ENCODE measurements around the gene DSC1.
"Not testable (repeated sequence)": the region's sequence is repeated elsewhere in the genome, so short reads cannot be mapped to it uniquely, and the experiment has no call there.

DSC1 gene

DNA sequence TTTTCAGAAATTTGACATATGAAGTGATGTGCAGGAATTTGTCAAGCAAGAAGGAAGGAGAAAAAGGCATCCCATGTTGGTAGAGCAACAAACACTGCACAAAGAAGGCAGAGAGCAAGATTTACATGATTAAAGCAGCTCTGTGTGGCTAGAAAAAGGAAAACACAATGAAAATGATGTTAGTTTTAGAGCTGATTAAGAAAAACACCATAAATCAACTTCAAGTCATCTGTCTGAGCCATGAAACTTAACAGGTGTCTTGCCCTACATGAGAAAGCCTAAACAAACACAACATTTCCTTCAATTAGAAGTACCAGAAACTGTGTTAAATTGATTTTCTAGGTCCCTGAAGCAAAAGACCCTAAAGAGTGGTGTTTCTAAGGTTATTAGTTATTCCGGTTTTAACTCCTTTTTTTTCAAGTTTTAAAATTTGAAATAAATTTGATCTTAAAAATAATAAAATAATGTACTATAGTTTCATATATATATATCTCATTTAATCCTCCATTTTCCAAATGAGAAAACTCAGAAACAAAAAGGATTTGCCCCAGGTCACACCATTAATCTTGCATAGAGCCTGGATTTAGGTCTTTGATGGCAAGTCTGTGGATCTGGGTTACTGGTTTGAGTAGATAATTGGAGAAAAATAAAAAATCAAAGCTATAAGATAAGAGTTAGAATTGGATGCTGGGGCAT lies 8.6 kb upstream of the DSC1 start:
- DNase-seq (ENCODE audit: low read depth) = no peak

DNA sequence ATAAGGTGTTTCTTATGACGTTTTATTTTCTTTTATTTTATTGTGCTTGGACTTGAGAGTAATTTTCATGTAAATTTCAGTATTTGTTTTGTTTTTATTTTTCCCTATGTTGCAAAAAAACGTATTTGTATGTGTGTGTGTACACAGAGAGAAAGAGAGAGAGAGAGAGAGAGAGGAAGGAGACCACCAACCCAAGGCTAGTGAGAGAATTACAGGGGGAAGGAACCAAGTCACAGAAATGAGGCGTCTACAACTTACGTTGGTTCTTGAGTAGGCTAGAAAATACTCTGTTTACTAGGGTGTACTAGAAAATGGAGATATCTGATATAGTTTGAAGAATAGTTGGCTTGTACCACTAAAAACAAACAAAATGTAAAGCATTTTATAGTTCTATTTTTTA lies 7.7 kb upstream of the DSC1 start:
- DNase-seq (ENCODE audit: low read depth) = no peak

DNA sequence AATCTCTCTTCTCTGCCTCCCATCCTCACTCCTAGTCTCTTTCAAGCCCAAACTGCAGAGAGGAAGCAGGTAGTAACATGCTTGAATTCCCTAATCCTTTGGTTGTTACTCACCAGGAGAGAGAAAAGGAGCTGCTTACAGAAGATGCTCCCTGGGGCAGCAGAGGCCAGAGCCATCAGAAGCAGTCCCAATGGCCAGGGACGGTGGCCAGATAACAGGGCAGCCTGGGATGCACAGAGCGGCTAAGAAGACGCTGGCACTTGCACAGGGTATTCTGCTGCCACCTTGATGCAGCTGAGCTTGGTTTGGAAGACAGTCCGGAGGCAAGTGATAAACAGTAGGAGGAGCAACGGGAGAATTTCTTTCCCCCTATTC lies 250 bp downstream of the DSC1 start:
- DNase-seq (ENCODE audit: low read depth) = no peak

DNA sequence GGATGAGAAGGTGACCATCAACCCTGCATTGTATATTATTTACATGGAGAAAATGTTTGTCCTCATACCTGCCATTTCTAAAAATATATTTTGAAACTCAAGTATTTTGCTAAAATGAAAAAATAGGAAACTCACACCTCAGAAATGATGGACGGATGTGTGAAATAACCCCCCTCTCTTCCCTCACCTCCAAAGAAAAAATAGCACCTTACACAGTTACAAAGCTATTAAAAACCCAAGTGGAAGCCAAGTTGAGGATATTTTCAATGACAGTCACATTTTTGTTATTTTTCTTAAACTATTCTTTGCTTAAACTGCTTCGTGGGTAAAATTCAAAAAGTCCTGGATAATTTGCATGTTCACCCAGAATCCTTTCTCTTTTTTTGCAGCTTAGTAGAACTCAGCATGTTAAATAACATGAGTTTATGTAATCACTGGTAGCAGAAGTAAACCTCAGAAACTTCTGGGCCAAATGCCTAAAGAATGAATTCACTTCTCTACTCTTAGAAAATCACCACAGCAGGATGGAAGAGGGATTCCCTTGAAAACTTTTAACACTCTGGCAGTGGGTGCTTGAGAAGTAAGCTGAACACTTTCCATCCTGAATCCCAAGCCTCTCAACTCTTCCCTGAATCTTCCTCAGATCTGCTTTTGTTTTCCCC lies 768 bp downstream of the DSC1 start:
- no peak for DNase-seq (ENCODE audit: low read depth)

DNA sequence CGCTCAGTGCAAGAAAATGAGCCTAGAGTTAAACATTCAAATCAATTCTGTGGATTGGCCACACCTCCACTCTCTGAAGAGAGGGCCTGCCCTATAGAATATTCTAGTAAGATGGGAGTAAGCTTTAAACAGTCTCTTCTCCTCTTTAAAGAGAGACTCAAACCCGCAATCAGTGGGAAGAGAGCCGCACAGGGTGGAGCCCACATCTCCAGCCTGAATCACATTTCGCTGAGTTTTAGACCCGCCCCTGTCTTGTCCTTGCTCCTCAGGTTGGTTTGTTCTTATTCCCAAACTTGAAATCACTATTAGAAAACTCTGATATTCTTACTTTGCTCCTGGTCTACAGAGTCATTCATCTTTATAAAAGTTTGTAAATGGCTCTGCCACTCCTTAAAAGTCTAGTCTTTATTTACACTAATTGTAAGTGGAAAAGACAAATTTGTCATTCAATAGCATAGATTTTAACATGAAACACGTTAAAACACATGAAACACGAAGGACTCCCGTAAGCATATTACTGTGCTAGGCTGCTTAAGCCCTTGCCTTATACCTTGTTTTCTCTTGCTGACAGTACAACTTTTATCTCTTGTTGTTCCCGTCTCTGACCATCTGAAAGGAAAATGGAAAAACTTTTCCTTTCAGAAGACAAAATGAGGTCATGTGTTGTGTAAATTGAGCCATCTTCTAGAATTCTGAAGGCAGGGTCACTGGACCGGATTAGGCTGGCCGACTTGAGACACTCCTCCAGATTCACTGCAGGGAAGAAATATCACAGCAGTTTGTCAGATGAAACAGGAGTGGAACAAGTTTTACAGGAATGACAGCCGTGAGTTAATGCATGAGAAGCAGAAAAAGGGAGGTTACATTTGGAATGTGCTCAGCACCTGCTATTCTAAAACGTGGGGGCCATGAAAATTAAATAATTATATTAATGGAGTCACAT lies 5.6 kb downstream of the DSC1 start:
- DNase-seq (ENCODE audit: low read depth) = no peak

DNA sequence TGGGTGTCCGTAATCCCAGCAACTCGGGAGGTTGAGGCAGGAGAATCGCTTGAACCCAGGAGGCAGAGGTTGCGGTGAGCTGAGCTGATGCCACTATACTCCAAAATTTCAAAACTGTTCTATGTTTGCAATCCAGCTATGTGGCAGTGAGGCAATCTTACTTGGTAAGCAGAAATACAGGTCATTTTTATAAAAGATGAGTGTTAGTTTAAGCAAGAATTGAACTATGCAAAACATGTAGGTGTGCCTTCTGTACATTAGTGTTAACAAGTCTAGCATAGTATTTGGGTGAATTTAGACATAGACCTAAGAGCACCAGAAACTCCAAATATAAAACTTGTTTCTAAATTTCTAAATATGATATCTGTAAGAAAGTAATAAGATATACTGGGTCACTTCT lies 7.2 kb downstream of the DSC1 start:
- DNase-seq (ENCODE audit: low read depth) = no peak

DNA sequence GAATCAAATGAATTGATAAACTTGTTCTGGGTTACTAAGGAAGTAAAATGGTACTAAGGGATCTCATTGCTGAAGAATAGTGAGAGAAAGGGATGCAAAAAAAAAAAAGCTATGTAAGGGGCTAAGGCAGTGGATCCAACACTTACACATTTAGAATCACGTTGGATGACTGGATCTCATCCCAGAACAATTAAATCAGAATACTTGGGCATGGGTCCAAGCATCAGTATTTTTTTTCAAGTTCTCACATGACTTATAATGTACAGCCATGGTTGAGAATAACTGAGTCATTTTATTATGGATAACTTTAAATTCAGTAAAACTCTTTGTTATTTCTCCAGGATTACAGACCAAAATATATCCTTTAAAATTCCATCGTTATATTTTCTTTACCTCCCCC lies 8.5 kb downstream of the DSC1 start:
- DNase-seq (ENCODE audit: low read depth) = no peak

DNA sequence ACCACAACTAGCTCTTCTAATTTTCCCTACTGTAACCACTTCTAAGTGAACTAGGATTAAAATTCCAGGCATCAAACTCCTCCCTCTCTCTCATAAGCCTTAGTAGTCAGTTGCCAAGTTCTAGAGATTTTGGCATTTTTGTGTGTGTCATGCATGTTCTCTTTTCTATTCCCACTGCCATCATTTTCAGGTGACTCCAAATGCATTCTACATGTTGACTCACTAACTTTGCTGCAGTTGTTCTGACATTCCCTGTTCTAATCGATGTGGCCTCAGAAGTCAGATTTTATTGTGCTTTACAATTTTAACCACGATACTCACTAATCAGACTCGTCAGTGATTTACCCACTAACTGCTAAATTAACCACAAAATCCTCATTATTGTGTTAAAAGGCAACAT lies 13.3 kb downstream of the DSC1 start:
- DNase-seq (ENCODE audit: low read depth) = no peak

DNA sequence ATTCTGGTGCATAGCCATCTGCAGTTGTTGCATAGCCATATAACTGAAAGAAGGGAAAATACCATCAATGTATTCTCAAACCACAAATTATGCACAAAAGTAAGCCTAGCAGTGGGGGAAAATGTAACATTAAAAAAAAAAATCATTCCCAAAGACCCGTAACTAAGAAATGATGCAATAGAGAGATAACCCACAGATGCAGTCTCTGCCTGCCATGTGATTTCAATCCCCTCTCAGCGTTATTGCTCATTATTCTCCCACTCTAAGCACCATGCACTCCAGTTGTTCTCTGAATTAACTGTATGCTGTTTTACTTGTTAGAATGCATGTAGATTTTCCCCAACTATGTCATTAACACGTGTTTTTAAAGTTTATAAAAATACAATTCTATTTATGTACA lies 14.1 kb downstream of the DSC1 start:
- no peak for DNase-seq (ENCODE audit: low read depth)

DNA sequence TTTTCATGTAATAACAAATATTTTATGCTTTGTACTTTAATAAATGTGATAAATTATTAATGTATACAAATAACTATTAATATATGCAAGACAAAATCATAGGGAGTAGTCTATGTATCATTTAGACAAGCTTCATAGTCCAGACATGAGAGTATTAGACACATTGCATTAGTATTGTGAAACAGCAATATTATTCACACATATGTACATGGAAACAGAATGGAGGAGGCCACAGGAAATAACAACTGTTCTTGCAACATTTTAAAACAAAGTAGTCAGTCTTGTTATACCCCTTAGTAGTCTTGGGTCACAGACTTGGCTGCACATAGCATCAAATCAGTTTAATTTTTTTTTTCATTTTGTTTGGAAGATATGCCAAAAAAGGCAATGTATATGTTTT lies 15.8 kb downstream of the DSC1 start:
- no peak for DNase-seq (ENCODE audit: low read depth)

DNA sequence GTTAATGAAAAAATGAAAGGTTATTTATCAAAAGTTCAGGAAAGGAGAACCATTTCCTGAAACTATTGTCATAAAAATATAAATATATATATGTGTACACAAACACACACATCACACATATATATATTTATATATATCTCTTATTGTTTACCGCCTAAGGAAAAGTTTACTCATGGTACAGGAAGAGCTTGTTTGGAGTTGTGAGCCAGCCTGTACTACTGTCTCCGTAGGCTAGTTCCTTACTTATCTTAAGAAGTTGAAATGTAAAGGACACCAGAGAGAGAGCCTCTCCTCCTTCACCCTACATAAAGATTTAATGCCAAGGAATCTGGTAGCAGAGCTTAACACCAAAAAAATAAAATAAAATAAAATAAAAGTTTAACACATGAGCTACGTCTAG lies 19.6 kb downstream of the DSC1 start:
- DNase-seq (ENCODE audit: low read depth) = no peak

DNA sequence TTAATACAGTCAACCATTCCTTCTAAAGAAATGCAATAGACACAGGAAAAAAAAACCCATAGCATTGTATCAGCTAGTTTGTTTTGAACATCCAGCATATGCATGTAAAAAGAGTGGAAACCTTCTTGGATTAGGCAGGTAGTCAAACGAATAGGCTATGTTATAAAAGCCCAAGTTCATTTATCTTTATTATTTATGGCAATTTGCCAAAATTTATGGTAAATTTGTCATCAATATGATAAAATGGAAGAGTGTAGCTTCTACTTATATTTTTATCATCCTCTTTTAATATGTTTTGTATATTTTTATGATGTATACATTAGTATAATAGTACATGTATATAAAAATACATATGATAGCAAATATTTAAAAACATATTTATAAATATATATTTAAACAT lies 23.9 kb downstream of the DSC1 start:
- DNase-seq (ENCODE audit: low read depth) = no peak

DNA sequence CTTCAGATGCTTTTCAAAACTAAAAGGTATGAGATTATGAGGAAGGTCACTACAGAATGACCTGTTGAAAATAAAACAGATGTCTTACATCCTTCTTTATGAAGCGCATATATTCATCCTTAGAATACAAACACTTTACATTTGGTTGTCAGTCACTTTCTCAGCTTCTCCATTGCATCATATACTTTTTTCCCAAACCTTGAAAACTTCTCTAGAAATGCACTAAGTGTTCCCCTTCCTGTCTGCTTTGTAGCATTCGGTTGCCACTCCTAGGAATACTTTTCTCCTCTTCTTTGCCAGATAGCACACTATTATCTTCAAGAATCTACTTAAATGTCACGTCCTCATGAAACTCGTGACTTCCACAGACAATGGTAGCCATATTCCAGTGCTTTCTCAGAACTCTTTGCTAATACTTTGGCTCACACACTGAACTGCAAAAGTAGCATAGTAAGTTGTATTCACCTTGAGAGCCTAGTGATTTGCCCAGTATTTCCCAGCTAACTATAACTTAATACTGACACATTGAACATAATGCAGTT lies 27.6 kb downstream of the DSC1 start:
- DNase-seq (ENCODE audit: low read depth) = no peak

DNA sequence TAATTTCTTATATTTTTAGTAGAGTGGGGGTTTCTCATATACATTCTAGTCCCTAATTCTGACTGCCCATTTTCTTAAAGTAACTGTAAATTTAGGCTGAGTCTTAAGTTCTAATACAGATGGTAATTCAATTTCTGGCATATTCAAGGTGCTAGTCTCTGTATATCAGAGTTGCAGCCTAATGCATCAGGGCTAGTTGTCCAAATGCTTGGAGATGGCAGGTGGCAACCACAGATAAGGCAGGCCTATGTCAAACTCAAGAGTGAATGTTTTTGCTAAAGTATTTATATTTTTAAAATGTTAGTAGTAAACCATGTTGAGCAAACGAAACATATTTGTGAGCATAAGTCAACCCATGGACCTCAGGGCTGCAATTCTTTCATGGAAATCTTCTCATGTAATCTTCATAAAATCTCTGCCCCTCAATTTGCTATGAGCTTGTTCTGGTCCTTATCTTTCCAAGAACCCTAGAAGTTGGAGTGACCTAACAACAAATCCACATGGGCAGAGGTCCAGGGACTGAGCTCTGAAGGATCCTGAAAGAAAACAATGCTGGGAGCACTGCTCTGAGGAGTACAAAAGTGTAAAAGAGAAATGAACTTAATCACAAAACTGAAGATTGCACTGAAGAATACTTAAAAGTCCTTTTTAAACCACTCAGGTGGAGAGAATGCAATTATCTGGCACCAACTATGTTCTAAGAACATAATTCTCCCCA lies 33.1 kb downstream of the DSC1 start:
- no peak for DNase-seq (ENCODE audit: low read depth)

DNA sequence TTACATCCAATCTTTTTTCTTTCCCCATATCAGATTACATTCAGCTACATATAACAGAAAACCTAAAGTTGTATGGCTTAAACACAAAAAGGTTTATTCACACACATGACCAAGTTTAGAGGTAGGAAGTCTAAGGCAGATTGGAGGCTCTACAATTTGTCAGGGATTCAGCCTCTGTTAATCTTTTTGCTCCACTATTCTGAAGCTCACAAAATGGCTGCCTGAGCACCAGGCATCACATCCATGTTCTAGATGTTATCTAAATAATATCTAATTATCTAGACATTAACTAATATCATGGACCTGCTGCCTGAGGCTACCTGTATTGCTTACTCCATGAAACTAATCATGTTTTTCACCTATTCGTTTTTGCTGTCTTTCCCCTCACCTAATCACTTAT lies 36.8 kb downstream of the DSC1 start:
- no peak for DNase-seq (ENCODE audit: low read depth)

DNA sequence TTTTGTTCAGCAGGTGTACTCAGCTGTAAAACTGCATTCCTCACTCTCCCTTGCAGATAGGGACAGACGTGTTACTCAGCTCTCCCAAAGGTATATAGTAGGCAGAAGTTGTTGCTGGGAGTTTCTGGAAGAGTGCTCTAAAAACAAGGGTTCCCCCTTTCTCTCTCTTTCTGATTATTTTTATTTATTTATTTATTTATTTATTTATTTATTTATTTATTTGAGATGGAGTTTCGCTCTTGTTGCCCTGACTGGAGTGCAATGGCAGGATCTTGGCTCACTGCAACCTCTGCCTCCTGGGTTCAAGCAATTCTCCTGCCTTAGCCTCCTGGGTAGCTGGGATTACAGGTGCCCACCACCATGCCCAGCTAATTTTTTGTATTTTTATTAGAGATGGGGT lies 39.5 kb downstream of the DSC1 start:
- DNase-seq (ENCODE audit: low read depth) = not testable (repeated sequence)

DNA sequence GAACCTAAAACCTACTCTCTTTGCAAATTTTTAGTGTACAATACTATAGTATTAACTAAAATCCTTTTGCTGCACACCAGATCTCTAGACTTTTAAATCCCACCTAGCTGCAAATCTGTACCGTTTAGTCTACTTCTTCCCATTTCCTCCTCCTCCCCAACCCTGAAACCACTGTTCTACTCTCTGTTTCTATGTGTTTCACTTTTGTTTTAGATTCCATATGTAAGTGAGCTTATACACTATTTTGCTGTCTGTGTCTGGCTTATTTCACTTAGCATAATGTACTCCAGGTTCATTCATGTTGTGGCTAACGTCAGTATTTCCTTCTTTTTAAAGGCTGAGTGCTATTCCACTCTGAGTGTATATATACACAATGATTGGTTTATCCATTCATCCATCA lies 42.1 kb downstream of the DSC1 start:
- no peak for DNase-seq (ENCODE audit: low read depth)

DNA sequence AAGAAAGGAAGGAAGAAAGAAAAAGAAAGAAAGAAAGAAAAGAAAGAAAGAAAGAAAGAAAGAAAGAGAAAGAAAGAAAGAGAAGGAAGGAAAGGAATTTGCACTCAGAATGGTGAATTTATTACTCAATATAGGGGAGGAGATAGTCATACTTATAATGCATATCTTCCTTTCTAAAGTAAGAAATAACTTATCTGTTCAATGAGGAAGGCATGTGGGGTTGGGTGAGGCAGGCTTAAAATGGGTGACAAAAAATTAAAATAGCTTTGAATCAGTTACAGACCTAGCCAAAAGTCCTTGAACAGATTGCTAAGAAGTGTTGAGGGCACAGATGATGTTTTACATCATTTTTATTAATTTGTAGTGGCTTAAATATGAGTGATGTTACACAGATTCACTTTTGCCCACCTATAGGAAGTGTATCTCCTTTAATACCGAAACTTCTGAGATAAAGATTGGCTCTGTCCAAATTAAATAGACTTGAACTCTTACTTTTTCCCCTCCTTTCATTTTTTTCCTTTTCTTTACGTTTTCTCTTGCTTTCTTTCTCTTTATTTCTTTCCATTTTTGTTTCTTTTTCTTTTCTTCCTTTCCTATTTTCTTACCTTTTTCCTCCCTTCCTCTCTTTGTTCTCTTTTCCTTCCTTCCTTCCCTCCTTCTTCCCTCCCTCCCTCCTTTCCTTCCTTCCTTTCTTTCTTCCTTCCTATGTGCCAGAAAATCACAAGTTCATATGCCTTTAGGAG lies 45.6 kb downstream of the DSC1 start:
- DNase-seq (ENCODE audit: low read depth) = no peak

DNA sequence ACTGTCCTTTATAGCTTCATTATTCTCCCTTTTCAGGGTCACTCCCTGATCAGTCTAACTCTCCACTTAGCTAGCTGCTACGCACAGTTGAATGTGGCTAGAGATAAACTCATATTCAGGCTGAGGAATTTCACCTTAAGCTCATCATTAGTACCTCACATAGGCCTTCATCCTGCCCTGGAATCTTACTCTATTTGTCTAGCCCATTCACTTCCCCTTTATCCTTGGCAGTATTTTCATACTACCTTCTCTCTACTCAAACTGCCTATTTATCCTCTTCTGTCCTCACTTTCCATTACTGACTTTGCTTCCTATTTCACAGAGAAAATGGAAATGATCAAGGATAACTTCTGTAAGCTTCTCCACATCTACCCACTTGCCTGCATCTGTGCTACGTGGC lies 49.9 kb downstream of the DSC1 start:
- no peak for DNase-seq (ENCODE audit: low read depth)

DNA sequence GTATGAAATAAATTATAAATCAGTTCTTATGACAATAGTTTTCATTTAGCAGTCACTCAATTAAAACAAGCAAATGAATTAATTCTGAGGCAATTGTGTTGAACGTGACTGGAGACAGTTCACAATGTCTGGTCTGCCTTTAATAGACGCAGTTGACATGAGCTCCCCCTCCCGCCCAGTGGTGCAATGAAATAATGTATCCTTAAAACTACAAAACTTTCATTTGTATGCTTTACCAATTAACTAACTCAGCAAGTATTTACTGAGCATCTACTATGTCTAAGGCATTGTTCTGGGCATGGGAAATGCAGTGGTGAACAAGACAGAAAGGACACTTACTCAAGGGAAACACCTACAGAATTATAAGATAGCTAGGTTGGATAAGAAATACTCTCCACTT lies 56.9 kb downstream of the DSC1 start:
- DNase-seq (ENCODE audit: low read depth) = no peak

DNA sequence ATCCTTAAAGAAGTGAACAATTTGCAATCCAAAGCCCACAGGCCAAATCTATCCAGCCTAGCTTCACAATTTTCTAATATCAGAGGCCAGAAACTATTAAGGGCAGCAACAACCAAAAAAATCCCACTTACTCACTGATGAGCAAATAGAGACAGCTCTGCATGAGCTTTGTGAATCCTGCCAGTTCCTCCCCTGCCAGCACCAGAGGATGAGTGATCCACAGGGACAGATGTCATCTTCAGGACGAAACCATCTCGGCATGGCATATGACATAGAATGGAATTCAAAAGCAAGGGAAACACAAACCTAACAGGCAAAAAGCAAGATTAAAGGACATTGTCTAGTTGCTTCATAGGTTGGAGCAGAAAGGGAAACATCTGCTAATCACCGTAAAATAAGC lies 58.2 kb downstream of the DSC1 start:
- no peak for DNase-seq (ENCODE audit: low read depth)

DNA sequence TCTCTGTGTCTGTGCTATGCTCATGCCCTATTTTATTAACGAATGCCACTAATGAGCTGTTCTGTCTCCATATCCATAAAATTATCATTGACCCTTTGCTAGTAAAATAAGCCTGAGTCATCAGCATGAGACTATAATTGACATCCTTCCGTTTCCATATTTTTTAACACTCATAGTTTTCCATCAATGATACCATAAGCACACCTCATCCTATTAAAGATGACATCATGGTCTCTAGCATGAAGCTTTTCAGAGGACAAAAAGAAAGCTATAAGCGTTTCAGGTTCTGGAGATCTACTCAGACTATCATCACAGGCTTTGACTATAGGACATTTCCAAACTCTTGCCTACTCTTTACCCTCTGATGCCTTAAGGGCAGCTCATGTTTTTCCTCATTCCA lies 59.2 kb downstream of the DSC1 start:
- DNase-seq (ENCODE audit: low read depth) = no peak
